ENCODE data around the gene COL18A1.

COL18A1 gene

GRCh38 chr21:45407629-45408247, 2.8 kb downstream of the COL18A1 start:
- H3K36me3 ChIP-seq (ENCODE audit: insufficient read depth, low read length) = no peaks in the 10 kb centered on the region
- DNase-seq = no peak
- H3K9me3 ChIP-seq (ENCODE audit: insufficient read depth, low read length, severe bottlenecking) = no peaks in the 10 kb centered on the region
- 0 out of 2 replicates have a peak, but pooled peaks cover 4% of the 10 kb centered on the region for H4K20me1 ChIP-seq (ENCODE audit: insufficient read depth, low read length)
- H3K4me1 ChIP-seq (ENCODE audit: insufficient read depth, low read length) = no peaks in the 10 kb centered on the region
- no peak overlapping the region for H2AFZ ChIP-seq (ENCODE audit: low read depth, low read length)
- no peak for ATAC-seq (ENCODE audit: insufficient read depth, low read depth)
- no peak overlapping the region for H3K27ac ChIP-seq (ENCODE audit: low read length)
- TF ChIP-seq EZH2 (IDR thresholded peaks at IDR 0.05; ENCODE audit: borderline replicate concordance, low read depth, low read length, severe bottlenecking) (no peak), CTCF (IDR thresholded peaks at IDR 0.05; ENCODE audit: borderline replicate concordance, extremely low read depth, low read length, poor library complexity, severe bottlenecking) (no peak)
- no peak overlapping the region for H3K9ac ChIP-seq (ENCODE audit: low read depth, low read length)
- no peaks in the 10 kb centered on the region for H3K27me3 ChIP-seq (ENCODE audit: insufficient read depth, low read length, poor library complexity)
- H3K4me3 ChIP-seq (ENCODE audit: low read depth in 1 of 2, low read length in 2 of 2) = no peak overlapping the region
- H3K4me2 ChIP-seq (ENCODE audit: insufficient read depth, low read length) = no peak overlapping the region
- H3K79me2 ChIP-seq (ENCODE audit: insufficient read depth, low read length) = no peaks in the 10 kb centered on the region

- H3K9ac ChIP-seq (ENCODE audit: low read depth, low read length) = no peak overlapping the region
- no peak overlapping the region for H2AFZ ChIP-seq (ENCODE audit: low read depth, low read length)
- no peak for ATAC-seq (ENCODE audit: insufficient read depth, low read depth)
- TF ChIP-seq CTCF (IDR thresholded peaks at IDR 0.05; ENCODE audit: borderline replicate concordance, extremely low read depth, low read length, poor library complexity, severe bottlenecking) = no peak
- TF ChIP-seq EZH2 (IDR thresholded peaks at IDR 0.05; ENCODE audit: borderline replicate concordance, low read depth, low read length, severe bottlenecking) = no peak
- no peak overlapping the region for H3K4me2 ChIP-seq (ENCODE audit: insufficient read depth, low read length)
- no peak overlapping the region for H3K4me3 ChIP-seq (ENCODE audit: low read depth in 1 of 2, low read length in 2 of 2)
- 0 out of 2 replicates have a peak, but pooled peaks cover 4% of the 10 kb centered on the region for H4K20me1 ChIP-seq (ENCODE audit: insufficient read depth, low read length)
- H3K27ac ChIP-seq (ENCODE audit: low read length) = no peak overlapping the region
- H3K4me1 ChIP-seq (ENCODE audit: insufficient read depth, low read length) = no peaks in the 10 kb centered on the region
- no peaks in the 10 kb centered on the region for H3K9me3 ChIP-seq (ENCODE audit: insufficient read depth, low read length, severe bottlenecking)
- no peak for DNase-seq
- H3K36me3 ChIP-seq (ENCODE audit: insufficient read depth, low read length) = no peaks in the 10 kb centered on the region
- no peaks in the 10 kb centered on the region for H3K27me3 ChIP-seq (ENCODE audit: insufficient read depth, low read length, poor library complexity)
- no peaks in the 10 kb centered on the region for H3K79me2 ChIP-seq (ENCODE audit: insufficient read depth, low read length)
Measured at GRCh38 chr21:45408271-45408791, 3.4 kb downstream of the COL18A1 start.

- no peak overlapping the region for H2AFZ ChIP-seq (ENCODE audit: low read depth, low read length)
- ATAC-seq (ENCODE audit: insufficient read depth, low read depth) (no peak), DNase-seq (no peak)
- no peaks in the 10 kb centered on the region for H3K4me1 ChIP-seq (ENCODE audit: insufficient read depth, low read length)
- H3K9me3 ChIP-seq (ENCODE audit: insufficient read depth, low read length, severe bottlenecking) = no peaks in the 10 kb centered on the region
- no peaks in the 10 kb centered on the region for H3K27me3 ChIP-seq (ENCODE audit: insufficient read depth, low read length, poor library complexity)
- no peak overlapping the region for H3K27ac ChIP-seq (ENCODE audit: low read length)
- H3K9ac ChIP-seq (ENCODE audit: low read depth, low read length) = no peak overlapping the region
- H3K79me2 ChIP-seq (ENCODE audit: insufficient read depth, low read length) = no peaks in the 10 kb centered on the region
- TF ChIP-seq EZH2 (IDR thresholded peaks at IDR 0.05; ENCODE audit: borderline replicate concordance, low read depth, low read length, severe bottlenecking) = no peak
- no peak for TF ChIP-seq CTCF (IDR thresholded peaks at IDR 0.05; ENCODE audit: borderline replicate concordance, extremely low read depth, low read length, poor library complexity, severe bottlenecking)
- no peaks in the 10 kb centered on the region for H3K36me3 ChIP-seq (ENCODE audit: insufficient read depth, low read length)
- H3K4me3 ChIP-seq (ENCODE audit: low read depth in 1 of 2, low read length in 2 of 2) = no peak overlapping the region
- no peak overlapping the region for H3K4me2 ChIP-seq (ENCODE audit: insufficient read depth, low read length)
- peaks cover 4% of the 10 kb centered on the region; the same call in 1 of the 2 replicates for H4K20me1 ChIP-seq (ENCODE audit: insufficient read depth, low read length)
Measured at GRCh38 chr21:45408801-45409261, 3.9 kb downstream of the COL18A1 start.
